Hypothalamus (tissue), 51 donors: ENCODE data around the gene LTA.

ENCODE experiments used
- DNase-seq, 51 donors: peaks; one replicate each; lab custom pipeline; 2025; lab: John Stamatoyannopoulos, UW

The LTA gene

DNA sequence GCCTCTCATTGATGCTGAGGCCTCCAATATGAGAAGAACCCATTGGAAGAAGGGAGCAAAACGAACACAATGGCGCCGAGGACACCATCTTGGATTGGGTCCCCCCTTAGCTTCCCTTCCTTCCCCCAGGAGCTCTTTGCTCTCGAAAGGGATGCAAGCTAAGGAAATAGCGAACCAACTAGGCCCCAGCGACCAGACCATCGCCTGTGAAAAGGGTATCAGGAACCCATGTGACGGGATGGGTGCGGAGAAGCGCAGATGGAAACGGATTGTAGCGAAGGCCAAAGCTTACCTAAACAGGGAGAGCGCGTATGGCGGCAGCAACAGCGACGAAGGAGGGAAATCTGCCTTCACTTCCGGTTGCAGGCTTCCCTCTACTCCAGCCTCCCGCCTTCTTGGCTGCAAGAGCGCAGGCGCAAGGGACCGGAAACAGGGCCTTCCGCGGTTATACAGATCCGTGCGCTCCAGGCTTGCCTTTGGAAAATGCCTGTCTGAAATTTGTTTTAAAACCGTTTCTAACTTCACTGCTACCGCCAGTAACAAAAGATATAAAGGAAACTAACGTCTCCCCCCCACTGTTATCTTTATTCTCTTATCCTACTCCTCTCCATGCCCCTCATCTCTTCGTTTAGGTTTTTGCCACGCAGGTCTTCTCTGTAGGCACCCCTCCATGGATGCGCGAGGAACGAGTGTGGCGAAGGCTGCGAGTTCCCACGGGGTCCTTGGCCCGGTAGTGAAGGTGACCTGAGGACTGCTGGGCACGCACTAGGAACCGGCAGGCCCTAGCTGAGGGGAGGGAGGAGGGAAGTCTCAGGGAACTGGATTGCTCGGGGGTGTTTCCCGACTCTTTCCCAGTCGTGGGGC lies 30.2 kb upstream of the LTA start, which contains the start of gene DDX39B:
TSS of gene DDX39B (minus strand) at position 346 of the 864 bp plus-strand sequence. CDS start 1,471 bp downstream, outside the sequence.
- DNase-seq, result peak in 50 of 51 donors; percentile 72 to 98 (median 92)

DNA sequence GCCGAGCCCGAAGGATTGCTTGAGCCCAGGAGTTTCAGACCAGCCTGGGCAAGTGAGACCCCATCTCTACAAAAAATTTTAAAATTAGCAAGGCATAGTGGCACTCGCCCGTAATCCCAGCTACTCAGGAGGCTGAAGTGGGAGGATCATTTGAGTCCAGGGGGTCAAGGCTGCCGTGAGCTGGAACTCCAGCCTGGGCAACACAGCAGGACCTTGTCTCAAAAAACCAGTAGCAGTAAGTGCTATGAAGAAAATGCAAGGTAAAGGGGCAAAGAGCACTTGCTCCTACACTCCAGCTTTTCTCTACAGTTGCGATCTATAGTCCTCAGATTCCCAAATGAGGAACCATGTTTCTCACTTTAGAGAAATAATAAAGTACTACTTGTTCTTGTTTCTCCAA lies 28.4 kb upstream of the LTA start:
- DNase-seq, result no peak

DNA sequence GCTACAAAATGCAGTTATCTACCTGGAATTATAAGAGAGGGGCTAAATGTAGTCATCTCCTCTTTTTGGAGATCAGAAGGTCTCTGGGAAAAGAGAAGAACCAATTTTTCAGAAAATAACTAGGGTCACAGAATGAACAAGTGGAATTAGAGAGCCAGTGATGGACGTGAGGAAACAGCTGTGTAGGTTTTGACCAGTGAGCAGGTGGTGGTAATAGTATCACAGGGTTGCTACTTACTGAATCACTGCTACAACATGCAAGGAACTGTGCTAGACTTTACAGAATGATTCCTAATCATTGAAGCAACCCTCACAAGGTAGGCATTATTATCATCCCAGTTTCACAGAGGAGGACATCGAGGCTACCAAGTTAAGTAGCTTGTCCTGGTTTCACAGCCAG lies 27.4 kb upstream of the LTA start:
- no peak for DNase-seq

DNA sequence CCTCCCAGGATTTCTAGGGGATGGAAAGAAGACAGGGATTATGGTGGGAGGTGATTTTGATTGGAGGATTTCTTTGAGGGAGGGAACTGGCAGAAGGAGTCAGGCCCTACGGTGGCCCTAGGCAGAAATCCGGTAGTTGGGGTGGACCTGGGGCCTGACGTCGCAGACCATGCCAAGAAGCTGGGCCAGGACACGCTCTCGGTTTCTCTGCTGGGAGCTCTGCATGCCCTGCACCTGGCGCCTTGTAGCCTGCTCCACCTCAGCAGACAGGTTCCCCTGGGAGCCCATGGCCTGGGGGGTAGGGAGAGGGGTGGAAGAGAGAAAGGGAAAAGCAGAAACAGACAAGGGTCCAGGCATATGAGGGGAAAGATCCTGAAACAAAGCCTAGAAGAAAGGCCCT lies 26.8 kb upstream of the LTA start:
- no peak for DNase-seq

DNA sequence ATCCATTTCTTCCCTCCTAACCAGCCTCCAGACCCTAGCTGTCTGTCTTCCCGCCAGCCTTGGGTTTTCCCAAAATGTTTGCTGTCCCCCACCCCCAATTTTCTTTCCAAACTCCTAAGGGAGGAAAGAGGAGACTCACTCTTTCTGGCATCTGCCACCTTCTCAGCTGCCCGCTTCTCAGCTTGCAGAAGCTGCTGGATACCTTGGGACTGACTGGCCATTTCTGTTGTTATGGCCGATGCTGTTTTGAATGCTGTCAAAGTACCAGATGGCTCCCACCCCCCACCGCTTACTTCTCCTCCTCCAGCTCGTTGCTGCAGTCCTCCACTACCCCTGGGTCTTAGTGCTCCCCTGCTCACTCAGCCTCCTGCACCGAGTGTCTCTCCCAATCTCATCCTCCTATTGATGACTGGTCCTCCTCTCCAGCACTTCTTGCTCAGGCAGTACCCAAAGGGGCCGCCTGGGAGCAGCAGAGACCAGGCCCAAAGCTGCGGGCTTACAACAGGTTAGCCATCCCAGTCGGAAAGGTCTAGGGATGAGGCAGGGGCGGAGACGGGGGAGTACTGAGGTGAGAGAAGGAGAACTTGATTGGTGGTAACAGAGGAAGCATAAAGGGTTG lies 25.6 kb upstream of the LTA start, which contains the start of gene ATP6V1G2:
TSS of gene ATP6V1G2 (minus strand) at position 270 of the 619 bp plus-strand sequence. CDS start at position 221, 49 bp downstream.
- DNase-seq, result peak in 50 of 51 donors; percentile 22 to 94 (median 84)

DNA sequence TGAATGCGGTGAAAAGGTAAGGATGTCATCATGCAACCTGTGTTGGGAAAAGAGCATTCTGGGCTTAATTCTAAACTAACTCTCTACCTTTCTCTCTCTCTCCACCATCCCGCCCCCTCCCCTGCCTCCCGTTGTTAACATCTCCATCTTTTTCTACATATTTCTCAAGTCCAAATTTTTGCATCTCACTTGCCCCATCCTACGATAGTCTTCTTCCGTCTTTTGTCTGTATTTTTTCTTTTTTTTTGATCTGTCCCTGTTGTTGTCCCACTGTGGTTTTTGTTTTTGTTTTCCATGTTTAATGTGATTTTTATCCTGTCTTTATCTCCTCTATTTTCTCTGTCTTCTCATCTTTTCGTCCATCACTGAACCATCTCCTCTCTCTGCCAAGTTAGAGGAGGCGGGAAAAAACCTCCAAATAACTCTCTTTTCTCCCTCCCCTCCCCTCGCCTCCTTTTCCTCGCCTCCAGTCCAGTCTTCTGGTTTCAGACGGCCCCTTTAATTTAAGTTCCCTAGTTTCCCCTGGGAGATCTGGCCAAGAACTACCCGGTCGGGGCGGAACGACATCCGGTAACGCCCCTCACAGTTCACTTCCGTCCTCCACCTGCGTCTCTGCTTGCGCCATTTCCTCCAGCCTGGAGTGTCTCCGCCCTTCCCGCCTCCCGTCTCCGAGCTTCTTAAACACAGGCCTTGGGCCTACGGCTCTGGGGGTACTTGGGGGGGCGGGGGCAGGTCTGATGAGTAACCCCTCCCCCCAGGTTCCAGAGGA lies 24.9 kb upstream of the LTA start, which contains the start of gene NFKBIL1:
TSS of gene NFKBIL1 (plus strand) at position 651 of the 769 bp plus-strand sequence. CDS start at position 738, 87 bp downstream.
- peak in 50 of 51 donors; percentile 56 to 98 (median 92) for DNase-seq

DNA sequence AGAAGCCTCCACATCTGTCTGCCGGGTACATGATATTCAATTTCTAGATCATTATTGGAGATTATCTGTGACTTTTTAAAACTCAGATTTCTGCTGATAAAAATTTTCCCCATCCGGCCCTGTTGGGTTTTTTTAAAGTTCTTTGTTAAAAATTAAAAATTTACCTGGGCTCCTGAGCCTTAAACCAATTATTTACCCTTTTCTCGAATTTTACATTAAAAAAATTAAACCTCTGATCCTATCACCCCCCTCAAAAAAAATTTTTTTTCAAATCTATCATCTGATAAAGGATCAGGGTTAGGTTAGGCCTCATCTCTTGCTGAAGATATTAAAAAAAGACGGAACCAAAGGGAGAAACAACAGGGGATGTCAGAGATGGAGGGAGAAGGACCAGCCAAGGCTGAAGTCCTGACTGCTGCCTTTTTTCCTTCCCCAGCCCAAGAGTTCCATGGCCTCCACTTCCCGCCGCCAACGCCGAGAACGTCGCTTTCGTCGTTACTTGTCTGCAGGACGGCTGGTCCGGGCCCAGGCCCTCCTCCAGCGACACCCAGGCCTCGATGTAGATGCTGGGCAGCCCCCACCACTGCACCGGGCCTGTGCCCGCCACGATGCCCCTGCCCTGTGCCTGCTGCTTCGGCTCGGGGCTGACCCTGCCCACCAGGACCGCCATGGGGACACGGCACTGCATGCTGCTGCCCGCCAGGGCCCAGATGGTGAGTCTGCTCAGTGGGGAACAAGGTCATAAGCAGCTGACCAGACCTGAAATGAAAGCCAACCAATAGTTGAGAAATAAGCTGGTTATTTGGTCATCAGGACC lies 24.2 kb upstream of the LTA start:
- peak in 4 of 51 donors; percentile 1 to 10 (median 4) for DNase-seq

DNA sequence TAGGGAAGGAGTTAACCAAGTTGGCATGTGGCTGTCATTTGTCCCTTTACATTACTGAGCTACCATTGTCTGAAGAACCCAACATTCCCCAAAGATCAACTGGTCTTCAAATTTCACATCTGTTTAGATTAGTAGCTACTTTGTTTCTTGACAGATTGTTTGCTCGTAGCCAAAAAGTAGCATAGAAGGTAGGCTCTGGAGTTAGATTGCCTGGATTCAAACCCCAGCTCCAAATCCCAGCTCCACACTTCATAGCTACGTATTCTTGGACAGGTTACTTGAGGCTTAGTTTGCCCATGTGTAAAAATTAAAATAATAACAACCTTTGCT lies 23.6 kb upstream of the LTA start:
- no peak for DNase-seq

DNA sequence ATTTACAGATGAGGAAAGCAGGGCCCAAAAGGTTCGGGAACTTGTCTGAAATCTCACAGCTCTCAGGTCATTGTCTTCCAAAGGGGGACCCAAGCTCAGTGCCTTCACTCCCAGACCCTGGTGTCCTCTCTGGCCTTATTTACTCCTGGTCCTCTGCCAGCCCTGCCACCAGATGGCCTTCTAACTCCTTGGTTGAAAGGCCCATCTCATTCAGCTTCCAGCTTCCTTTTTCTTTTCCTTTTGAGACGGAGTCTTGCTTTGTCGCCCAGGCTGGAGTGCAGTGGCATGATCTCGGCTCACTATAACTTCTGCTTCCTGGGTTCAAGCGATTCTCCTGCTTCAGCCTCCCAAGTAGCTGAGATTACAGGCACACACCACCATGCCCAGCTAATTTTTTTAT lies 20.7 kb upstream of the LTA start:
- peak in 16 of 51 donors; percentile 7 to 41 (median 16) for DNase-seq

DNA sequence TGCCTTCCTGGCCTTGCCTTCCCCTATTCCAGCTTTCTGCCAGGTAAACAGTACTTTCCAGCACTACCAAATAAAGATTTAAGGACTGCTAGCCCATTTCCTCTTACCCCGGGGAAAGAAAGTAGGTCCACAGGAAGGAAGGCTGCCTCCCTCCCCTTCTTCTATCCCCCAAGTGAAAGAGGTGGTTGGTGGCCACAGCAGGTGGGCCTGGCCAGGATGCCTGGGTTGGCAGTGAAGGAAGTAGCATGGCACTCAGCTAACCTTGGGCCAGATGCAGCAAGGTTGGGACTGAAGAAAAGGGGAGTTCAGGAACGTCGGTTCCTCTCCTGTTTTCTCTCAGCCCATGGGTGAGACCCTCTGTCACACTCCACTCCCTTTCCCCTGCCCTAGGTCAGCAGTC lies 15.8 kb upstream of the LTA start:
- DNase-seq, result no peak

DNA sequence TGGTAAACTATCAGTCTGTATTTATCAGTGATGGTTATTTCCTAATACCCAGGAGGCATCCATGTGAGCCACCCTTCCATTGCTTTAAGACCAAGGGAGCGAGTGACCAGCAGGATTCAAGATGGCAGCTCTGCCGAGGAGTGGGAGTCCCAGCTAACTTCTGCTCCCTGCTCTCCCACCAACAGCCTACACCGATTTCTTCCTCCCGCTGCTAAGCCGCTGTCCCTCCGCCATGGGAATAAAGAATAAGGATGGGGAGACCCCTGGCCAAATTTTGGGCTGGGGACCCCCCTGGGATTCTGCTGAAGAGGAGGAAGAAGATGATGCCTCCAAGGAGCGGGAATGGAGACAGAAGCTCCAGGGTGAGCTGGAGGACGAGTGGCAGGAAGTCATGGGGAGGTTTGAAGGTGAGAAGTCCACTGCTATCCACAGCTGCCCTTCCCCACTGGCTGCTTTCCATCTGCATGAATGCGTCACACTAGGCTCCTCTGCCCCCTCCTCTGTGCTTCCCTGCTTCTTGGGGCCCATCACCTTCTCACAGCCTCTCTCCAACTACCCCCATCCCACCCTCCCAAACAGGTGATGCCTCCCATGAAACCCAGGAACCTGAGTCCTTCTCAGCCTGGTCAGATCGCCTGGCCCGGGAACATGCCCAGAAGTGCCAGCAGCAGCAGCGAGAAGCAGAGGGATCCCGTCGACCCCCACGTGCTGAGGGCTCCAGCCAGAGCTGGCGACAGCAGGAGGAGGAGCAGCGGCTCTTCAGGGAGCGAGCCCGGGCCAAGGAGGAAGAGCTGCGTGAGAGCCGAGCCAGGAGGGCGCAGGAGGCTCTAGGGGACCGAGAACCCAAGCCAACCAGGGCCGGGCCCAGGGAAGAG lies 14.4 kb upstream of the LTA start:
- DNase-seq, result no peak

DNA sequence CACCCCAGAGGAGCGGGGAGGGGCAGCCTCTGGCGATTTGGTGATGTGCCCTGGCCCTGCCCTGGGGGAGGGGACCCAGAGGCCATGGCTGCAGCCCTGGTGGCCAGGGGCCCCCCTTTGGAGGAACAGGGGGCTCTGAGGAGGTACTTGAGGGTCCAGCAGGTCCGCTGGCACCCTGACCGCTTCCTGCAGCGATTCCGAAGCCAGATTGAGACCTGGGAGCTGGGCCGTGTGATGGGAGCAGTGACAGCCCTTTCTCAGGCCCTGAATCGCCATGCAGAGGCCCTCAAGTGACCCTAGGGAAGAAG lies 13.8 kb upstream of the LTA start:
- DNase-seq, result no peak

DNA sequence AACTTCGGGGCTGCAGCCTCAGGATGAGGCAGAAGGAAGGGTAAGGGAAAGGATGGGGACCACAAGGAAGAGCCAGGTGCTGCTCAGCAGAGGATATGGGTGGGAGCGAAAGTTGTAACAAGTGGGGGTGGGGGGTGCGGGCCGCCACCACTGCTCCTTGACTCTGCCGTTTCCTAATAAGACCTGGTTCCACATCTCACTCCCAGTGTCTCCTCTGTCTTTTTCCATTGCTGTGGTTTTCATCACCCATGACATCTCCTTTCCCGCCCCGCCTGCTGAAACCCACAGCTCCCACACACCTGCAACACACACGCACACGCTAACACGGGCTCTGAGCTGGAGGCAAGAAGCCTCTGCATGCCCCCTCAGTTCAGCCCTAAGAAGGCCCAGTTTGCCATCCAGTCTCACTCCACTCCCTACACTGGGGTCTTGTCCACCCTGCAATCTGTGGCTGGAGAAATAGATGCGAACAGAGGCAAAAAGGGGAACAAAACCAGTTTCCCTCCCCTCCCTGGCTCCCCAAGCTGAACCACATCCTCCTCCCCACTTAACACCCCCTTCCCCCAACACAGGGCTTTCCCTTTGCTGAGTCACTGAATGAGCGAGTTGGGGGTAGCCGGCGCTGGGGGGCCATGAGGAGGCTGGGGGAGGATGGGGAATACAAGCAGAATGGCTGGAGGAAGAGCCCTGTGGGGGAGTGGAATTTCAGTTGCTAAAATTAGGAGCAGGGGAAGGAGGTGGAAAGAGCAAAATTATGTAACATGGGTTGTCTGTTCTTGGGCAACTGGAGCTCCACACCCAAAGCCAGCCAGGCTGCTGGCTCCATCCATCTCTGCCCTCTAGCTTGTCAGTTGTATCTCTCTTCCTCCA lies 13.2 kb upstream of the LTA start:
- peak in 14 of 51 donors; percentile 5 to 49 (median 20) for DNase-seq

DNA sequence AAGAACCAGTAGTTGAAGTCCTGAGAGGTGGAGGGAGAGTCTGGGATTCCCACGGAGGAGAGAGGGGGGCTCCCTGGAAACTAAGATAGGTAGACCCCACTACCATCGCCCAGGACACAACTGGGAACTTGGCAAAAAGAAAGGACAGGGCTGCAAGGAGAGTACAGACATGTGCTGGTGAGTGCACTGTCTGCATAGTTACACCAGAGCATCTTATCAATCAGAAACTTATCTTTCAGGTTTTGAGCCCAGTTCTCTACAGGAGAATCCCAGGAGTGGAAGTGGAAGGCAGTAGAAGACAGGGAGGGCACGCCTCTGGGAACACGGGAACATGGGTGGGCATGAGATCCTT lies 12.5 kb upstream of the LTA start:
- no peak for DNase-seq

DNA sequence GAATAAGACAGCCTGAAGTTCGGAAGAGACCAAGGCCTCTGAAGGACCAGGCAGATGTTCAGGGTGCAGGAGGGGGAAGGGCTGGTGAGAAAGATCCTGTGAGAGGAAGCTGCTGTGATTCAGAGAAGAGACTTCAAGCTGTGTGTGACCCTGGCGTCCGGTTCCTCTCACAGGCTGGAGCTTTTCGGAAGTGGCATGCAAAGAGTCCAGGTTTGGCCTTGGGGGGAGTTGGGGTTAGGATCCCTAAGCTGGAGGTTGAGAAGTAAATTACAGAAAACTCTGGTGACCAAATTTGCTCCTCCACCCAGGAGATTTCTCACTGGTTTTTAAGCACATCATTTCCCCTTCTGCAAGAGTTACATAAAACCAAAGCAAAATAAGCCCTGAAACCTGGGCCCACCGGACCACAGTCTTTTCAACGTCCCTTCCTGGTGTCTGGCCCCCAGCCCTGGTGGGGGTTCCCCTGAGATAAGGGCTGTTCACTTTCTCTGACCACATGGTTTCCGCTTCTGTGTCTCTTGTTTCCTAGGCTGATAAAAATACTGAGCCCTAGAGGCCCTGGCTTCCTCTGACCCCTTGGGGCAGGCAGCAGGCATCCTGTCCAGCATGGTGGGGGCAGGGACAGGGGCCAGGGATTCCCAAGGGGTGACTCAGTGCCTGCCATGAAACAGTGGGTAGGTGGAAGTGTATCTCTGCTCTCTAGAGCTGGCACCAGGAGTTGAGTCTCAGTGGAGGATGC lies 12.0 kb upstream of the LTA start:
- peak in 14 of 51 donors; percentile 6 to 31 (median 18) for DNase-seq

DNA sequence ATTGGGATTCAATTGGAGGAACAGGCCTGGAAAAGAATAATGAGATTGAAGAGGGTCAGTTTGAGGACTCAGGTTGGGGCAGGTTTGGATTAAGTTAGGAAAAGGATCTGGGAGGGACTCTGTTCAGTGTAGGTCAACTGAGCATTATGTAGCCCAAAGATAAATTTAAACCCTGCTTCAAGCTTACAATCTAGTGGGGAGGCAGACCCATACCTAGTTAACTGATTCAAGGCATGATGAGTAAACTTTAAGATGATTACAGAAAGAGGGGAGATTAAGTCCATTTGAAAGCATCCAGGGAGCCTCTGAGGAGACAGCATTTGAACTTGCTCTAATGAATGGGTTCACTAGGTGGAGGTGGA lies 11.4 kb upstream of the LTA start:
- DNase-seq, result no peak

DNA sequence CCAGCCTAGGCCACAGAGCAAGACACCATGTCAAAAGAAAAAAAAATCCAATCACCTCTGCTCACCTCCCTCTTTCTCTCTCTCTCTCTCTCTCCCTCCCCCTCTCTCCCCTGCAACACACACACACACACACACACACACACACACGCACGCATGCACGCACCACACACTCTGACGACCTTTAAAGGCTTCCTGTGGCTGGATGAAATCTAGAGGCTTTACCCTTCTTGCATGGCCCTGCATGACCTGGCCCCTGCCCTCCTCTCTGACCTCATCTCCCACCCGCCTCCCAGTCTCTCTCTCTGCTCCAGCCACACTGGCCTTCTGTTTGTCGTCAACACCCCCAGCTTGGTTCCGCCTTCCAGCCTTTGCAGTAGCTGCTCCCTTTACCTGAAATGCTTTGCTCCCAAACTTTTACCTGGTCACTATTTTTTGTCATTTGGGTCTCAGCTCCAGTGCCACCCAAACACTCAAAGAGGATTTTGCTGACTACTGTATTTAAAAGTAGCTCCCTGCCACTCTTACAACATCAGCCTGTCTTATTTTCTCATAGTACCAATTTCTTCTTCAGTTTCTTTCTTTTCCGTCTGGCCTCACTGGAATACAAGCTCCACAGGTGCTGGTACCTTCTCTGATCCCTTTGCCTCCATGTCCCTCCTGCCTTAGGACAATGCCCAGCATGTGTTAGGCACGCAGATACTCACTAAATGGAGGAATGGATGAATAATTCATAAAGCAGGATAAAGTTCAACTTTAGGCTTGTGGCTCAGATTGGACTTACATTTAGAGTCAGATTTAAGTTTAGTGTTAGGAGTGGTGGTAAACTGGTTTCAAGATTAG lies 4.3 kb upstream of the LTA start:
- DNase-seq, result no peak
